WTC11 (cell line): Measurements from ENCODE around the gene GRB10. TPM values are rescaled to one million over a fixed set of nuclear protein-coding genes. Genes with fewer than 3 reads are reported as not detected.

Source experiments
- ATAC-seq: fragments of 200-7000 bp; cut with Tn5 transposase; 2 replicates; pipeline ENCODE4 v1.10.0; 2021; ENCODE audit warnings: mild to moderate bottlenecking, moderate library complexity
- CTCF ChIA-PET: fragments of 300-600 bp; sonication (Branson Sonifier 250); formaldehyde crosslinking; loops from one replicate; lab custom pipeline; 2021; ENCODE audit warnings: antibody characterized with exemption; lab: Charles Lee
- POLR2A ChIA-PET: fragments of 350-600 bp; sonication (Branson Sonifier 250); formaldehyde crosslinking; loops from one replicate; lab custom pipeline; 2021; ENCODE audit warnings: antibody characterized with exemption; lab: Charles Lee
- DNase-seq: peaks from one replicate; pipeline ENCODE4 v3.0.0; 2021; ENCODE audit warnings: low spot score
- H3K27ac Mint-ChIP-seq: 2 replicates; pipeline ENCODE4 v1.8.0; 2021; ENCODE audit warnings: mixed read lengths
- H3K27me3 Mint-ChIP-seq: 2 replicates; pipeline ENCODE4 v1.8.0; 2021; ENCODE audit warnings: low read depth, mild to moderate bottlenecking, moderate library complexity, mixed read lengths
- H3K36me3 Mint-ChIP-seq: 2 replicates; pipeline ENCODE4 v1.8.0; 2021; ENCODE audit warnings: mixed read lengths
- H3K4me1 Mint-ChIP-seq: 2 replicates; pipeline ENCODE4 v1.8.0; 2022; ENCODE audit warnings: mixed read lengths
- H3K4me3 Mint-ChIP-seq: 2 replicates; pipeline ENCODE4 v1.8.0; 2021; ENCODE audit warnings: mild to moderate bottlenecking, moderate library complexity, mixed read lengths
- H3K9me3 Mint-ChIP-seq: 2 replicates; pipeline ENCODE4 v1.8.0; 2021; ENCODE audit warnings: mixed read lengths
- AR ChIP-seq: fragments of 250-450 bp; sonication (Bioruptor Pico); IDR thresholded peaks from 2 replicates; pipeline ENCODE4 v1.9.0; 2021; ENCODE audit warnings: mild to moderate bottlenecking
- CBFB ChIP-seq: sonication (generic); formaldehyde crosslinking; IDR thresholded peaks from 2 replicates; pipeline ENCODE4 v1.8.1; 2022; ENCODE audit warnings: mild to moderate bottlenecking, low read depth, missing genetic modification reagents
- E2F1 ChIP-seq: sonication (generic); formaldehyde crosslinking; IDR thresholded peaks from 2 replicates; pipeline ENCODE4 v1.8.0; 2022; ENCODE audit warnings: mild to moderate bottlenecking, missing genetic modification reagents
- FOXK1 ChIP-seq: sonication (generic); formaldehyde crosslinking; IDR thresholded peaks from 2 replicates; pipeline ENCODE4 v1.8.0; 2022; ENCODE audit warnings: mild to moderate bottlenecking, moderate library complexity, missing genetic modification reagents
- GTF2I ChIP-seq: fragments of 250-450 bp; sonication (Bioruptor Pico); conservative IDR thresholded peaks from 2 replicates; pipeline ENCODE4 v1.4.0; 2021; ENCODE audit warnings: mild to moderate bottlenecking
- HMGXB4 ChIP-seq: sonication (generic); formaldehyde crosslinking; IDR thresholded peaks from 2 replicates; pipeline ENCODE4 v1.8.1; 2023; ENCODE audit warnings: mild to moderate bottlenecking, moderate library complexity, missing genetic modification reagents
- IRF1 ChIP-seq: sonication (generic); formaldehyde crosslinking; IDR thresholded peaks from 2 replicates; pipeline ENCODE4 v1.8.0; 2023; ENCODE audit warnings: missing genetic modification reagents
- IRF2 ChIP-seq: sonication (generic); formaldehyde crosslinking; IDR thresholded peaks from 2 replicates; pipeline ENCODE4 v1.8.0; 2022; ENCODE audit warnings: low read depth, missing genetic modification reagents, borderline replicate concordance
- NFYB ChIP-seq: sonication (generic); formaldehyde crosslinking; conservative IDR thresholded peaks from 2 replicates; pipeline ENCODE4 v1.8.0; 2022; ENCODE audit warnings: low read depth, missing genetic modification reagents
- NR3C1 ChIP-seq: sonication (generic); formaldehyde crosslinking; conservative IDR thresholded peaks from 2 replicates; pipeline ENCODE4 v1.8.1; 2023; ENCODE audit warnings: low read depth, mild to moderate bottlenecking, missing genetic modification reagents
- OVOL2 ChIP-seq: fragments of 250-450 bp; sonication (Bioruptor Pico); IDR thresholded peaks from 2 replicates; pipeline ENCODE4 v1.9.0; 2021; ENCODE audit warnings: mild to moderate bottlenecking, borderline replicate concordance
- TEAD4 ChIP-seq: sonication (generic); formaldehyde crosslinking; IDR thresholded peaks from 2 replicates; pipeline ENCODE4 v1.8.0; 2022; ENCODE audit warnings: mild to moderate bottlenecking, missing genetic modification reagents
- TP53 ChIP-seq: sonication (generic); formaldehyde crosslinking; IDR thresholded peaks from 2 replicates; pipeline ENCODE4 v1.8.1; 2023; ENCODE audit warnings: mild to moderate bottlenecking, missing genetic modification reagents
- ZBTB43 ChIP-seq: sonication (generic); formaldehyde crosslinking; IDR thresholded peaks from 2 replicates; pipeline ENCODE4 v1.8.1; 2023; ENCODE audit warnings: mild to moderate bottlenecking, missing genetic modification reagents
- ZNF121 ChIP-seq: sonication (generic); formaldehyde crosslinking; IDR thresholded peaks from 2 replicates; pipeline ENCODE4 v1.8.0; 2023; ENCODE audit warnings: missing genetic modification reagents
- ZNF281 ChIP-seq: sonication (generic); formaldehyde crosslinking; IDR thresholded peaks from 2 replicates; pipeline ENCODE4 v1.8.0; 2023; ENCODE audit warnings: mild to moderate bottlenecking, missing genetic modification reagents
- ZNF423 ChIP-seq: fragments of 250-450 bp; sonication (Bioruptor Pico); IDR thresholded peaks from 2 replicates; pipeline ENCODE4 v2.1.2; 2022; ENCODE audit warnings: mild to moderate bottlenecking, moderate library complexity
- total RNA-seq: library from RNA; stranded (reverse); gene quantifications from 3 replicates; pipeline ENCODE4 v1.2.3, GENCODE V29; 2021

The GRB10 gene
- total RNA-seq, 1 experiment from 2014 or later = 103 TPM

- DNase-seq (no peak), ATAC-seq (no peak)
- H3K4me3 Mint-ChIP-seq = no peak overlapping the region
- H3K9me3 Mint-ChIP-seq = no peaks in the 10 kb centered on the region
- no peak overlapping the region for H3K27ac Mint-ChIP-seq
- no peaks in the 10 kb centered on the region for H3K27me3 Mint-ChIP-seq
- peaks cover 8% of the 10 kb centered on the region for H3K36me3 Mint-ChIP-seq
- CTCF ChIA-PET = no interaction called here
- H3K4me1 Mint-ChIP-seq = peaks cover 23% of the 10 kb centered on the region
- POLR2A ChIA-PET = no interaction called here
- TF ChIP-seq TEAD4 (CRISPR knock-in tag) (no peak), IRF2 (no peak), HMGXB4 (CRISPR knock-in tag) (no peak), GTF2I (CRISPR knock-in tag) (no peak), AR (CRISPR knock-in tag) (no peak), NR3C1 (no peak), CBFB (CRISPR knock-in tag) (no peak), E2F1 (no peak), ZBTB43 (CRISPR knock-in tag) (no peak), ZNF423 (CRISPR knock-in tag) (no peak), OVOL2 (CRISPR knock-in tag) (no peak), ZNF281 (CRISPR knock-in tag) (no peak), FOXK1 (CRISPR knock-in tag) (no peak), TP53 (CRISPR knock-in tag) (no peak), ZNF121 (CRISPR knock-in tag) (no peak), IRF1 (CRISPR knock-in tag) (no peak), NFYB (CRISPR knock-in tag) (no peak)
- TF ChIP-seq, all 79 proteins: peak for 0
These were observed 95.6 kb downstream of the GRB10 start for GRCh38 chr7:50687096-50687495.
